Testis (tissue), 3 donors: Measurements from ENCODE around the gene SETDB2. TPM values are rescaled to one million over a fixed set of nuclear protein-coding genes. Genes with fewer than 3 reads are reported as not detected.

Experiments used
- DNase-seq: peaks from one replicate; pipeline ENCODE4 v3.0.0-alpha.2; 2019
- H3K27ac ChIP-seq, 2 donors: fragments of 200-600 bp; sonication (generic); one replicate each; pipeline ENCODE4 v1.5.1; 2019
- H3K27me3 ChIP-seq: fragments of 200-600 bp; sonication (generic); one replicate; pipeline ENCODE4 v1.5.1; 2019
- H3K36me3 ChIP-seq: fragments of 200-600 bp; sonication (generic); one replicate; pipeline ENCODE4 v1.5.1; 2017; ENCODE audit warnings: low read depth; ENCODE audit errors: missing control alignments
- H3K4me1 ChIP-seq: fragments of 200-600 bp; sonication (generic); one replicate; pipeline ENCODE4 v1.5.1; 2019
- H3K4me3 ChIP-seq, 2 donors: fragments of 200-600 bp; sonication (generic); one replicate each; pipeline ENCODE4 v1.5.1; 2017 to 2019
- H3K9me3 ChIP-seq: fragments of 200-600 bp; sonication (generic); one replicate; pipeline ENCODE4 v1.5.1; 2017
- POLR2A ChIP-seq: fragments of 450-650 bp; IDR thresholded peaks from one replicate; pipeline ENCODE4 v1.6.1; 2017; ENCODE audit warnings: antibody characterized with exemption, mild to moderate bottlenecking, moderate library complexity
- WGBS, 2 donors: methylation state at CpG; one replicate each; pipeline ENCODE4 v1.1.5; 2018; 5-methylcytosine and 5-hydroxymethylcytosine counted together
- intact Hi-C: fragments of 100-400 bp; cut with DNase I; formaldehyde crosslinking; loops from one replicate; pipeline ENCODE4 v1.15.1; 2023; ENCODE audit warnings: low total_unique reads
- polyA plus RNA-seq: library from polyadenylated mRNA; stranded (reverse); fragments of 350-450 nt; fragmentation: Illumina TruSeq; extraction: RNeasy Lipid Tissue Mini Kit (QIAGEN cat#74804); gene quantifications from one replicate; pipeline ENCODE4 v1.2.3, GENCODE V29; 2014; ENCODE audit warnings: low read depth, low replicate concordance; ENCODE audit not compliant: insufficient read depth
- total RNA-seq, 2 donors: library from RNA; depleted of rRNA; stranded (reverse); fragments of >200 nt; gene quantifications; one replicate each; pipeline ENCODE4 v1.2.3, GENCODE V29; 2016
- TF ChIP-seq, protein P1 (sequence below), 3 experiments: fragments of 450-650 bp in 2 of 3; fragments of 200-600 bp in 1 of 3; sonication (generic) in 1 of 3; IDR thresholded peaks; one replicate each; pipeline ENCODE4 v1.5.1; 2016 to 2019; ENCODE audit warnings: antibody characterized with exemption in 3 of 3, mild to moderate bottlenecking in 2 of 3, moderate library complexity in 1 of 3

The SETDB2 gene
- total and polyA plus RNA-seq, 3 donors from 2014 or later, result 19.0 to 33.7 (median 29.3) TPM

- H3K4me3 ChIP-seq, result no peak overlapping the region
- H3K27ac ChIP-seq, result no peak overlapping the region
- no peaks in the 10 kb centered on the region for H3K27me3 ChIP-seq
- H3K36me3 ChIP-seq, result no peaks in the 10 kb centered on the region
- H3K9me3 ChIP-seq, result no peaks in the 10 kb centered on the region
- TF ChIP-seq, protein P1, sequence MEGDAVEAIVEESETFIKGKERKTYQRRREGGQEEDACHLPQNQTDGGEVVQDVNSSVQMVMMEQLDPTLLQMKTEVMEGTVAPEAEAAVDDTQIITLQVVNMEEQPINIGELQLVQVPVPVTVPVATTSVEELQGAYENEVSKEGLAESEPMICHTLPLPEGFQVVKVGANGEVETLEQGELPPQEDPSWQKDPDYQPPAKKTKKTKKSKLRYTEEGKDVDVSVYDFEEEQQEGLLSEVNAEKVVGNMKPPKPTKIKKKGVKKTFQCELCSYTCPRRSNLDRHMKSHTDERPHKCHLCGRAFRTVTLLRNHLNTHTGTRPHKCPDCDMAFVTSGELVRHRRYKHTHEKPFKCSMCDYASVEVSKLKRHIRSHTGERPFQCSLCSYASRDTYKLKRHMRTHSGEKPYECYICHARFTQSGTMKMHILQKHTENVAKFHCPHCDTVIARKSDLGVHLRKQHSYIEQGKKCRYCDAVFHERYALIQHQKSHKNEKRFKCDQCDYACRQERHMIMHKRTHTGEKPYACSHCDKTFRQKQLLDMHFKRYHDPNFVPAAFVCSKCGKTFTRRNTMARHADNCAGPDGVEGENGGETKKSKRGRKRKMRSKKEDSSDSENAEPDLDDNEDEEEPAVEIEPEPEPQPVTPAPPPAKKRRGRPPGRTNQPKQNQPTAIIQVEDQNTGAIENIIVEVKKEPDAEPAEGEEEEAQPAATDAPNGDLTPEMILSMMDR (IDR thresholded peaks at IDR 0.05), result no peak
- TF ChIP-seq POLR2A, result no peak
- DNase-seq, result no peak
- H3K4me1 ChIP-seq, result no peaks in the 10 kb centered on the region
- intact Hi-C loops, result no loop called here
Observed at GRCh38 chr13:49533011-49533410, 88.9 kb downstream of the SETDB2 start.

DNA sequence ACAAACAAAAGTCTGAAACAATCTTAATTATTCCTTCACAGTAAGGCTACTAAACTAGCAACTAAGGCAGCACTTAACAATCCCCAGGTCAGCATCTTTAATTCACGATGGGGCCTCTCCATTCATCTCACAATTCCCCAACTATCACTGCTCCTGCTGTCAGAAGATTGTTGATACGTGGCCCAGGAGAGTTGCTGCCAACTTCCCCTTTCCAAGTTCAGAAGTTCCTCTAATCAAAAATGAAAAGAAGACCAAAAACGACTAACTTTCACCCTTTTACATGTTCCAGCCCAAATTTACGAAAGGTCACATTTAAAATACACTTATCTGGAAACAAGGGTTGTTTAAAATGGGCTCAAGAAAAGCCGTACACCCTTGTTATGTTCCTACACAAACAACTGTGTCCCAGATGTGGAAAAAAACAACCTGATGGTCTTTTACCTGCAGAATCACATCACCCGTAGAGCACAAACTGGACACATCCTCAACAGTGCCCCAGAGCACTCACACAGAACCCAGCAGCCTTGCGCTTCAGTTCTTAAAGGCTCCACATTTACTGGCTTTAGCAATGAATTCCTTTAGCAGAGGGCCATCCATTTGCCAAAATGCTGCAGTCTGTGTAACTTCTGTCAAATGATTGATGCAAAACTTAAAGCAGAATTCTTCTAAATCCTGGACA, 89.7 kb downstream of the SETDB2 start:
- no peak overlapping the region for H3K4me3 ChIP-seq

GRCh38 chr13:49536144-49536873, 92.2 kb downstream of the SETDB2 start:
- 77 to 82% methylated on average over 7 of the region's 7 CpGs for whole genome bisulfite sequencing, 2 donors
- Histone ChIP-seq H3K9me3 (no peaks in the 10 kb centered on the region), H3K4me1 (no peaks in the 10 kb centered on the region), H3K4me3 (no peak overlapping the region), H3K27me3 (no peaks in the 10 kb centered on the region), H3K36me3 (no peaks in the 10 kb centered on the region), H3K27ac (no peak overlapping the region)
- intact Hi-C loops, result no loop called here
- no peak for DNase-seq
- TF ChIP-seq, protein P1 (IDR thresholded peaks at IDR 0.05), result no peak

More for the DNA sequence above, 89.7 kb downstream of the SETDB2 start:
- no peak for DNase-seq
- TF ChIP-seq, protein P1 (IDR thresholded peaks at IDR 0.05), result no peak
- no peak for TF ChIP-seq POLR2A
- intact Hi-C loops, result no loop called here
- Histone ChIP-seq H3K27me3 (no peaks in the 10 kb centered on the region), H3K36me3 (no peaks in the 10 kb centered on the region), H3K4me1 (no peaks in the 10 kb centered on the region), H3K27ac (no peak overlapping the region), H3K9me3 (no peaks in the 10 kb centered on the region)
- 70 to 84% methylated on average over 7 of the region's 7 CpGs for WGBS, 2 donors

DNA sequence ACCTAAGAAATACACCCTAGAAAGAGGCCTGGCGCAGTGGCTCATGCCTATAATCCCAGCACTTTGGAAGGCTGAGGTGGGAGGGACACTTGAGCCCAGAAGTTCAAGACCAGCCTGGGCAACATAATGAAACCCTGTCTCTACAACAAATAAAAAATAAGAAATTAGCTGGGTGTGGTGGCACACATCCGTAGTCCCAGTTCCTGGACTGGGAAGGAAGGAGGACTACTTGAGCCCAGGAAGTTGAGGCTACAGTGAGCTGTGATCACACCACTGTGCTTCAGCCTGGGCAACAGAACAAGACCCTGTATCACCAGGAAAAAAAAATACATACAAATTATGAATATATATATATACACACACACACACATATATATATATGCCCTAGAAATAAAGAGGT, 94.3 kb downstream of the SETDB2 start:
- intact Hi-C loops, result no loop called here
- 85 to 98% methylated on average over 2 of the region's 2 CpGs for WGBS, 2 donors
- TF ChIP-seq POLR2A, result no peak
- TF ChIP-seq, protein P1 (IDR thresholded peaks at IDR 0.05), result no peak
- no peak for DNase-seq
- no peak overlapping the region for H3K27ac ChIP-seq
- no peaks in the 10 kb centered on the region for H3K9me3 ChIP-seq
- H3K27me3 ChIP-seq, result no peaks in the 10 kb centered on the region
- no peaks in the 10 kb centered on the region for H3K36me3 ChIP-seq
- H3K4me1 ChIP-seq, result no peaks in the 10 kb centered on the region
- no peak overlapping the region for H3K4me3 ChIP-seq

GRCh38 chr13:49539313-49539712, 95.2 kb downstream of the SETDB2 start:
- H3K4me3 ChIP-seq, result no peak overlapping the region
- no peaks in the 10 kb centered on the region for H3K27me3 ChIP-seq
- H3K4me1 ChIP-seq, result no peaks in the 10 kb centered on the region
- no peaks in the 10 kb centered on the region for H3K9me3 ChIP-seq
- H3K27ac ChIP-seq, result peak overlapping the region in 1 of 2 donors; percentile 16
- no peaks in the 10 kb centered on the region for H3K36me3 ChIP-seq
- WGBS, 2 donors, result 69 to 73% methylated on average over 5 of the region's 5 CpGs
- DNase-seq, result no peak
- intact Hi-C loops, result no loop called here
- TF ChIP-seq, protein P1 (IDR thresholded peaks at IDR 0.05), result no peak
- TF ChIP-seq POLR2A, result no peak
